Mucosa of rectum (tissue), 2 donors: ENCODE results near the gene KIAA1958.

Experiments
- H3K27ac ChIP-seq, 2 donors: one replicate each; pipeline ENCODE4 v1.7.0; 2013; ENCODE audit warnings: inconsistent platforms in 2 of 2, low read depth in 2 of 2, low read length in 2 of 2
- H3K27me3 ChIP-seq, 2 donors: one replicate each; pipeline ENCODE4 v1.7.0; 2013; ENCODE audit warnings: low read length in 2 of 2; ENCODE audit not compliant: control insufficient read depth in 2 of 2, insufficient read depth in 2 of 2
- H3K36me3 ChIP-seq, 2 donors: one replicate each; pipeline ENCODE4 v1.7.0; 2013; ENCODE audit warnings: low read length in 2 of 2; ENCODE audit not compliant: control insufficient read depth in 2 of 2, insufficient read depth in 2 of 2
- H3K4me1 ChIP-seq, 2 donors: one replicate each; pipeline ENCODE4 v1.7.0; 2013; ENCODE audit warnings: low read length in 2 of 2, mild to moderate bottlenecking in 1 of 2; ENCODE audit not compliant: control insufficient read depth in 2 of 2, insufficient read depth in 2 of 2
- H3K4me3 ChIP-seq, 2 donors: one replicate each; pipeline ENCODE4 v1.7.0; 2013; ENCODE audit warnings: low read length in 2 of 2
- H3K9ac ChIP-seq, 2 donors: one replicate each; pipeline ENCODE4 v1.7.0; 2013; ENCODE audit warnings: low read length in 2 of 2, low read depth in 1 of 2, mild to moderate bottlenecking in 1 of 2
- H3K9me3 ChIP-seq, 2 donors: one replicate each; pipeline ENCODE4 v1.7.0; 2013; ENCODE audit warnings: low read length in 2 of 2; ENCODE audit not compliant: control insufficient read depth in 2 of 2
- donor health status: healthy.
- donor health status: Normal muscosa, but diverticular disease.

Gene KIAA1958

DNA sequence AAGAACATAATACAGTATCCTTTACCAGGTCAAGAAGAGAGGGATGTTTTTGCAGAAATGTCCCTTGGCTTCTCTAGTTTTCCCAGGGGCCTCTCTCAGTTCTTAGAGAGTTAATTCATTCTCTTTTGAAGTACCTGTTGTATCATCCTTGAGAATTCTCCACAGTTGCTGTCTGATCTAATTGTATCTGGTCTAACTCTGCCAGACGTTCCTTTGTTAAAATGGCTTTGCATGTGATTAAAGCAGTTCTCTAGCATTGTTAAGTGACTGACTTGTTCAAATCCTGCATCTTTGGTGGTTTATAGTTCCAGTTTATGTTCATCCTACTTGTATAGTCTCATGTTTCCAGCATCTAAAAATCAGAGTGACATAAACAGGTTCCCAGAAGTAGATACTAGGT, 65.0 kb downstream of the KIAA1958 start:
- Histone ChIP-seq H3K9me3 (no peaks in the 10 kb centered on the region), H3K9ac (no peak overlapping the region), H3K4me3 (no peak overlapping the region), H3K27me3 (no peaks in the 10 kb centered on the region), H3K36me3 (no peaks in the 10 kb centered on the region), H3K4me1 (peaks cover 1 to 3% of the 10 kb centered on the region in 2 donors), H3K27ac (no peak overlapping the region)

DNA sequence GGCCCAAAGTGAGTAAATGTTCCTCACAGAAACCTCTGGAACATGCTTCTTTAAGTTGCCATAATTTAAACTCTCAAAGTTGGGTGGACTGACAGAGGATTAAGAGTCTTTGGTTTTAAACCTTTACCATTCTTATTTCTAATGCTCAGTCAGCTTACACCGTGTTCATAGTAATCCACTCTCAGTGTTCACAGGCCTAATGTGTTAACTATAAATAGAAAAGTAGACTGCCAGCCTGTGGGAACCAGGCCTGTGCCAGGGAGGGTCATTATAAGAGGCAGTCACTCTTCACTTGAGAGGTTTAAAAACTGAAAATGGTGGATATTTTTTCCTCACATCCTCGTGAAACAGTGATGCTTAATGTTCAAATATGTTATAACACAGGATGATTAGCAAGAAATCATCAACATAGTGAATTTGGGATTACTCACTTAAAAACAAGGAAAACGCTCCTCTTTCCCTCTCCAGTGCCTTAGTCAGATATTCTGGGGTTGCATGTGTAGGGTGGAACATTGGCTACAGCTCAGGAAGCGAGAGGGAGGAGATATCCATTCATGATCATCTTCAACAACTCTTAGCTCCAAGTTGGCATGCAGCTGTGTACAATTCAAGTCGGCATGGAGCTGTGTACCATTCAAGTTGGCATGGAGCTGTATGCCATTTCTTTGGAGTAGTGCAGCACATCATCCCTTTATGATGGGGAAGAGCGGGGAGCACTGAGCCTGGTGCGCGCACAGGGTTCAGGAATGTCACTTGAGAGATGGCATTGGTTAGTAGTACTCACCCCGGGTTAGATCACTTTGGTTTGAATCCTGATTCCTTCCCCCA, 65.8 kb downstream of the KIAA1958 start:
- Histone ChIP-seq H3K4me1 (peaks cover 4 to 8% of the 10 kb centered on the region in 2 donors), H3K4me3 (no peak overlapping the region), H3K27ac (no peak overlapping the region)

GRCh38 chr9:112553256-112553826, 66.7 kb downstream of the KIAA1958 start:
- H3K4me1 ChIP-seq = peaks cover 4 to 8% of the 10 kb centered on the region in 2 donors
- H3K36me3 ChIP-seq = no peaks in the 10 kb centered on the region
- H3K9me3 ChIP-seq = no peaks in the 10 kb centered on the region
- H3K27me3 ChIP-seq = no peaks in the 10 kb centered on the region
- no peak overlapping the region for H3K4me3 ChIP-seq
- H3K27ac ChIP-seq = no peak overlapping the region
- no peak overlapping the region for H3K9ac ChIP-seq

More for the DNA sequence above, 65.8 kb downstream of the KIAA1958 start:
- Histone ChIP-seq H3K27me3 (no peaks in the 10 kb centered on the region), H3K36me3 (no peaks in the 10 kb centered on the region), H3K9me3 (no peaks in the 10 kb centered on the region), H3K9ac (no peak overlapping the region)

DNA sequence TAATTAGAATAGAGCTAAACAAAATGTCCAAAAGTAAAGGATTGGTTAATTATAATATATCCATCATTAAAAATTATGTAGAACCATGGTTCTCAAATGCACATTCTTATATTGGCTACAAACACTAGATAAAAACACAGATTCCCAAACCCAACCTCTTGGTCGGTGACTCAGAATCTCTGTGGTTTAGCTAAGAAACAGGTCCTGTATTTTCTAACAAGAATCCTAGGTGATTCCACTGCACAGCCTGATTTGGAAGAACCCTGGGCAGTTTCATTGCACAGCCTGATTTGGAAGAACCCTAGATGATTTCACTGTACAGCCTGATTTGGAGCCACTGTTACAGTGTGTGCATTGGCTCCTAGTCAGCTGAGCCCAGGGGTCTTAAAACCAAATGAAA, 67.9 kb downstream of the KIAA1958 start:
- H3K4me1 ChIP-seq = peaks cover 4 to 8% of the 10 kb centered on the region in 2 donors
- H3K9ac ChIP-seq = no peak overlapping the region
- H3K27ac ChIP-seq = no peak overlapping the region
- no peaks in the 10 kb centered on the region for H3K9me3 ChIP-seq
- H3K4me3 ChIP-seq = no peak overlapping the region
- H3K27me3 ChIP-seq = no peaks in the 10 kb centered on the region
- no peaks in the 10 kb centered on the region for H3K36me3 ChIP-seq

DNA sequence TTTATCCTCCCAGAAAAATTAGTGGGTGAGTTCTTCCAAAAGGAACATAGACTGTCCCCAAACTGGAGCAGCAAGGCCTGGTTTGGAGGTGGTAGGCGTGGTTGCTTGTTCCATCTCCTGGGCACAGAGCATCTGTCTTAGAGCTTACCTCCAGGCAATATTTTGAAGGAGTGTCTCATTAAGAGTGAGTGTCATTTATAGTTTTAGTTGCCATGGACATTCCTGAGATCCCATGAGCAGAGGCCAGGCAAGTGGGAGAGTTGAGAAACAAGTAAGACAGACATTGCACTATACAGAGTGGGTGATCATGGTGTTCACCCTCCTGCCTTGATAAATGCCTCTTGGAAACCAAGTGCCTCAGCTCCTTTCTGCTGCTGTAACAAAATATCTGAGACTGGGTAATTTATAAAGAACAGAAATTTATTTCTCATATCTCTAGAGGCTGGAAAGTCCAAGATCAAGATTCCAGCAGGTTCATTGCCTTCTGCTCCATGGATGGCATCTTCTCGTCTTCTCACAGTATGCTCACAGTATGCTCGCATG, 68.5 kb downstream of the KIAA1958 start:
- H3K27ac ChIP-seq = no peak overlapping the region
- H3K36me3 ChIP-seq = no peaks in the 10 kb centered on the region

DNA sequence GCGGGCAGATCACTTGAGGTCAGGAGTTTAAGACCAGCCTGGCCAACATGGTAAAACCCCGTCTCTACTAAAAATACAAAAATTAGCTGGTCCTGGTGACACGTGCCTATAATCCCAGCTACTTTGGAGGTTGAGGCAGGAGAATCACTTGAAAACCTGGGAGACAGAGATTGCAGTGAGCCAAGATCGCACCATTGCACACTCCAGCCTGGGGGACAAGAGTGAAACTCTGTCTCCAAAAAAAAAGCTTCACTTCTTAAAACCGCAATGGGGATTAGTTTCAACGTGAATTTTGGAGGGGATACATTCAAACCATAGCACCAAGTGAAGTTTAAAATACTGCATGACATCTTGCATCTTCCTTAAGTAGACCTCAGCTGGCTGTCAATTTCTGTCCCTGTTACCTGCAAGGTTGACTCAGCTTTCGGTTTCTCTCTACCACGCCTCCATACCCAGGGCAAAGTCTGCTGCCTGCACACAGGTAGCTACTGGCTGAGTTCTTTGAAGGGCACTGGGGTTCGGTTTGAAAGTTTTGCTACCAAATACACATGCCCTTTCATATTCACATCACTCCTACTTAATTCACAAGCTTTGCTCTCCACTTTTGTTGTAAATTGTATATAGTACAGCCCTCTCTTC, 69.3 kb downstream of the KIAA1958 start:
- Histone ChIP-seq H3K4me3 (no peak overlapping the region), H3K27me3 (no peaks in the 10 kb centered on the region), H3K9me3 (no peaks in the 10 kb centered on the region), H3K9ac (peak overlapping the region; percentile 22 to 34), H3K4me1 (peaks cover 4 to 8% of the 10 kb centered on the region in 2 donors), H3K27ac (peak overlapping the region; percentile 26 to 52), H3K36me3 (no peaks in the 10 kb centered on the region)

More for the DNA sequence above, 68.5 kb downstream of the KIAA1958 start:
- Histone ChIP-seq H3K4me1 (peaks cover 4 to 8% of the 10 kb centered on the region in 2 donors), H3K9ac (no peak overlapping the region), H3K27me3 (no peaks in the 10 kb centered on the region), H3K9me3 (no peaks in the 10 kb centered on the region), H3K4me3 (no peak overlapping the region)

DNA sequence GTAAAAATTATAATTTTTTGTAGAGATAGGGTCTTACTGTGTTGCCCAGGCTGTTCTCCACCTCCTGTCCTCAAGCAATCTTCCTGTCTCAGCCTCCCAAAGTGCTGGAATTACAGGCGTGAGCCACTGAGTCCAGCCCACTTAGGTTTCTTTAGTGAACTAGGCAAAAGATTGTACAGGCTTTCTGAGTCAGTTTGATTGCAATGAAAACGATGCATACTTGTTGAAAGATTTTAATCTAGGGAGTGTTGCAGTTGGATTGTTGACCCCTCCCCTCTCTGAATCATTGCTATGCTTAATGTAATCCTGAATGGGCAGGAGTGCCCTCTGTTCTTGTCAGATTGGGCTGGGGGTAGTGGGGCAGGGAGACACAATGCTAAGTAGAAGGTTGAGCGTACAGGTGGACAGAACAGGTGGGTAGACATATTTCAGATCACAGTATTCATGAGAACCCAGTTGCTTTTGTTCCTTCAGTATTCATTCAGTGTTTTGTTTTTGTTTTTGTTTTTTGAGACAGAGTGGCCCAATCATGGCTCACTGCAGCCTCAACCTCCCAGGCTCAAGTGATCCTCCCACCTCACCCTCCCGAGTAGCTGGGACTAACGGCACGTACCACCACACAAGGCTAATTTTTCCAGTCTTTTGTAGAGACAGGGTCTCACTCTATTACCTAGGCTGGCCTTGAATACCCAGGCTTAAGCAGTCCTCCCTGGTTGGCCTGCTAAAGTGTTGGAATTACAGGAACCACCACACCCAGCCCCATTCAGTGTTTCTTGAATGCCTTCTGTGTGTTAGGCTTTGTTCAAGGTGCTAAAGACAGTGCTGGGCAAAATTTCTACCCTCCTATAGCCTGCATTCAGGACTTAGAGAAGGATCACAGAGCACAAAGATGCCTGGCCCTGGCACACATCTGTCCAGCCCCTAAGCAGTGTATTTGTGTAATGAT, 70.1 kb downstream of the KIAA1958 start:
- no peak overlapping the region for H3K4me3 ChIP-seq
- H3K27ac ChIP-seq = peak overlapping the region; percentile 26 to 52
- H3K9ac ChIP-seq = peak overlapping the region; percentile 22 to 34
- H3K36me3 ChIP-seq = no peaks in the 10 kb centered on the region
- H3K9me3 ChIP-seq = no peaks in the 10 kb centered on the region
- H3K4me1 ChIP-seq = peaks cover 4 to 8% of the 10 kb centered on the region in 2 donors
- no peaks in the 10 kb centered on the region for H3K27me3 ChIP-seq

DNA sequence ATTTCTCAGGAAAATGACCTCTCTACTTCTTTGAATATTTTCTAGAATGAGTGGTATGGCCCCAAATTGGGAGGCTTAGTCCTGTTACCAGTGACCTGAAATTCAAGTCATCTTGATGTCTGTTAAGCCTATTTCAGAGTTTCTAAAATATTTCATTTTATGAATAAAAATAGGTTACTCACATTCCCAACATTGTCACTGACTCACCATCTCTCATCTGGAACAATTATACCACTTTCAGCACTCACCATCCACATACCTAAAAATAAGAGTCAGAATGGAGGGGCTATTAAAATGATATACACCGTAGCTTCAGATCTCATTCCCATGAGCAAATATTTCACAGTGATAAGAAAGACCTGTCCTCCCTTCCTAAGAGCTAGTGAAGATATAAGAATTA, 71.8 kb downstream of the KIAA1958 start:
- Histone ChIP-seq H3K36me3 (no peaks in the 10 kb centered on the region), H3K27ac (no peak overlapping the region), H3K9ac (no peak overlapping the region), H3K4me3 (no peak overlapping the region), H3K9me3 (no peaks in the 10 kb centered on the region), H3K4me1 (peaks cover 4 to 8% of the 10 kb centered on the region in 2 donors), H3K27me3 (no peaks in the 10 kb centered on the region)

DNA sequence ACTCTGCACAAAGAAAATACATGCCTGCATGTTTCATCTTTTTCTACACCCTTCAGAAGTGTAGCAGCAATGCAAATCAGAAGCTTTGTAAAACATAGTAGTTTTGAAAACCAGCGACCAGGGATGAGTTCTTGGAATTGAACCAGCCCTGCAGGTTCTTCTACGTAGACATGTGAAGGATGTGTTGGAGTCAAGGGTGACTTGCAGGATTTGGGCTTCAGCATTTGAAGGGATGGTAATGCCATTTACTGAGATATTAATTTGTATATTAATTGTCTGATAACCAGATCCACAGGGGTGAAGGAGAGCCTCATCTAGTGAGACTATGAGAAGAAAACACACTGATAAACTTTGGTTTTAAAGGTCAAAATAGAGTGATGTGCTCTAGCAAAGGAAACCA, 72.4 kb downstream of the KIAA1958 start:
- H3K4me1 ChIP-seq = peaks cover 4 to 8% of the 10 kb centered on the region in 2 donors
- no peak overlapping the region for H3K27ac ChIP-seq
- no peaks in the 10 kb centered on the region for H3K27me3 ChIP-seq
- no peak overlapping the region for H3K4me3 ChIP-seq
- H3K36me3 ChIP-seq = no peaks in the 10 kb centered on the region
- H3K9me3 ChIP-seq = no peaks in the 10 kb centered on the region
- no peak overlapping the region for H3K9ac ChIP-seq
